Right renal cortex interstitium (tissue), 3 donors: ENCODE data around the gene ENOX1. TPM values are rescaled to one million over a fixed set of nuclear protein-coding genes. Genes with fewer than 3 reads are reported as not detected.

Experiments used
- DNase-seq, 3 donors: peaks; one replicate each; pipeline ENCODE4 v3.0.0-alpha.2; 2013; ENCODE audit warnings: low read depth in 3 of 3, low spot score in 2 of 3
- polyA plus RNA-seq, 3 donors: library from polyadenylated mRNA; unstranded; fragments of 120-200 nt; gene quantifications; one replicate each; pipeline ENCODE4 v1.2.1, GENCODE V29; 2013; ENCODE audit not compliant: insufficient read length in 3 of 3

ENOX1 gene
- polyA plus RNA-seq, 3 donors, result 8.8 to 11.9 (median 11.1) TPM

DNA sequence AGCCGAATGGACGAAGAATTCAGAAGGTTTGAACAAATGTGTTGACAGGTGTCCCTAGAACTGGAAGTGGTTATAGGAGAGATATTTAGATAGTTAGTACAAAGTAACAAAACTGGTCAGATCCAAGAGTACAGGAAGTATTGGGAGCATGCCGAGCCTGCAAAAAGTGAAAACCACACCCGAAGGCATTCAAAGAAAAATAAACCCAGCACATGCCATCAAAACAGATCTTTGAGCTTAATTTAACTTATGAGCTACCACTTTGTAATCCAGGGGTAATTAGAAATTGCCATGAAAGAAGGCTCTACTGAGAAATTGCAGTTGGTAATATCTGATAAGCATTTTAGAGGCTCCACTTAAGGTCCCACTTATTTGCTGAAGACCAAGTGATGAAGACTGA is 549.2 kb downstream of the ENOX1 start:
- DNase-seq, result no peak

DNA sequence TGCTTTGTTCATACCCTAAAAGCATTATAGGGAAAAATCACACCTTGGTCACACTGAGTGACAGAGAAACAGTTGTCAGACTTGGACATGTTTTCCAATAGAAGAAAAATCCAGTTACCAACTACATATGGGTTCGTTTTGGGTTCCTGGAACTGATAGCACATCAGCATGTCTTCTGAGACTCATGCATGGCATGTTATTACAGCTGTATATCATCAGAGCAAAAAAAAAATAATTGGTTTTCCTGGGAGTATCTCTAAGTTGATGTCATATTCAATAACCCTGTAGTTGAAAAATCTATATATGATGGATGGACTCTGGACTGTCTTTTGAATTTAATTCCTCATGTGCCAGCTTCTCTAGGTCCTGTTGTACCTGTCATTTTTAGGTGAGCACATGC is 551.7 kb downstream of the ENOX1 start:
- DNase-seq, result no peak

DNA sequence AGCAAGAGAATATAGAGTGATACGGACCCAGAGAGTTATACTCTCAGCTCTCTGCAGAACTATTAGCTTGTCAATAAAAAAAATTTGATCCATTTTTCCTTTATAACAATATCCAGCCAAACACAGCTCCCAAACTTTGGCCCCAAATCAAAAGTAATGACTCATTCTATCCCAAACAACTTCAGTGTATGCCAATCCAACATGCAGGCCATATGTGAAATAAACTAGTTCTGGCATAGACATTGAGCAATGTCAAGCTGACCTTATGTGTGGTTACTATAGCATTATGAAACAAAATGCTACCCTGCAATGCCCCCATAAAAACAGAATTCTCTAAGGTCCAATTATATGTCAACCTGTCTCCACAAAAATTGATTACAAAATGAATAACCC is 553.9 kb downstream of the ENOX1 start:
- DNase-seq, result no peak

DNA sequence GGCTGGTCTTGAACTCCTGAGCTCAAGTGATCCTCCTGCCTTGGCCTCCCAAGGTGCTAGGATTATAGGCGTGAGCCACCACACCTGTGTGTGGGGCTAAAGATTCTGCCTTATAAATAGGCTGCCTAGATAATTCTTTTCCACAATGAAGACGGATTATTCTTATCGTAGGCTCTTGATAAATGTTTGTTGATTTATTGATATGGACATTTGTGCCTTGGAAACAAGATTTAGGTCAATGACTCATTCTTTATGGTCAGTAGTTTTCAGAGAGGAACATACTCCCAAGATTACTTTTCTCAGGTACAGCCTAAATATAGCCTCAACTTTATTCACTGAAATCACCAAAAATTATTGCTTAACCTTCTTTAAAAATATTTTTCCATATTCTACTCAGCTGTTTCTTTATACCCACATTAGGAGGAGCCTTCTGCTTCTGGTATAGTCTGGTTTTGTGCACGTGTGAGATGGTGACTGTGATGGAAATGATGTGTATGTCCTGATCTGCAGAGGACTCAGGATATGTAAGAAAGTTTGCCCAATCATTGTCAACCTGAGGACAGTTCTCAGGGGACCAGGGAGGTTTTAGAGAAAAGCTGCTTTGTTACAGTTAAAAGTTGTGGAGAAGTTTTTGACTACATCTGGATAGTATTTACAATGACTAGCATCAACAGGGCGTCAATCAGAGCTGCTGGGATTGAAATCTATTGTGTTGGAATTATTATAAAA is 554.5 kb downstream of the ENOX1 start:
- no peak for DNase-seq

DNA sequence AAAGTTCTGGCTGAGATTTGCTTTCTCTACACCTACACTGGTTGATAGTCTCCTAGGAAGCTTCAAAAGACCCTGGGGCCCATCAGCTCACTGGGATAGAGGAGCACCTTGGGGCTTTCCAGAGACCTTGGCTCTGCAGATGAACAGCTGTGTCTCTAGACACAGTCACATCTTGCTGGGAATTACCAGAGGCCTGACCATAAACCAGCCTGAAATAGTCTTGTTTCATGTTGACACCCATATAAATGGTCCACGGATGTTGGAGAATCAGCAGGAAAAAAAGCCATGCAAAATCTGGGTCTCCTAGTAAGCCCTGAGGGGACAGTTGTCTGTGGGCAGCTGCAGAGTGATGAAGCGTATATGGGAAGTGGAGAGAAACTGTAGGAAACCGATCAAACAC is 555.8 kb downstream of the ENOX1 start:
- no peak for DNase-seq

DNA sequence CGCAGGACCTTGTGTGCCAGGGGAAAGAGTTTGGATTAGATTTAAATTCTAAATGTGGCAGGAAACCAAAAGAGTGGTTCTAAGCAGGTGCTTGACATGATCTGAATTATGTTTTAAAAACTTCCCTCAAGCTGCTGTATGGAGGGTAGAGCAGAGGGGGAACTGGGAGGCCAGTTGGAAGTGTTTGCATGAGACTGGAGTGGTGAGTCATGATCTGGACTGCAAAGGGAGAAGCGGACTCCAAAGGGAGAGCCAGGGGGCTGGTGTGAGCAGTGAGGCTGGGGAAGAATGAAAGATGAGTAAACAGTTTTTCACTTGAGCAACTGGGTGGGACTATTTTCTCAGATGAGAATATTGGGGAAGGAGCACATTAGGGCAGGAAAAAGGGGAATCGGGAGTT is 557.3 kb downstream of the ENOX1 start:
- DNase-seq, result no peak

DNA sequence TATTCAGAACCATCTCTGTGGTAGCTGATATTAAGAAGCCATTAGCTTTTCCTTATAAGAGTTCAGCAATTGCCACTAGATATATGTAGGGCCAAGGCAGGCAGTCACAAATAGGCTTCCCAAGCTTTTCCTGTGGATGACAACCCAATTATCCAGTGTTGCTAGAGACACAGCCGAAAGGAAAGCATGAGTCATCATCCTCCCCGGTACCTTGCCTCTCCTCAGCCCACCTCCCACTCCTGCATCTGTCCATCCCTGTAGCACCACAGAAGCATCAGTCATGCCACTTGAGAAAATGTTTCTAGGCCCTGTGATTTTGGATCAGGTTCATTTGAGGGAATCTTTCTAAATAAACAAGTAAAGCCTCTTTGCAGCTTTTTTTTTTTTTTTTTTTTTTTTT is 559.1 kb downstream of the ENOX1 start:
- no peak for DNase-seq

DNA sequence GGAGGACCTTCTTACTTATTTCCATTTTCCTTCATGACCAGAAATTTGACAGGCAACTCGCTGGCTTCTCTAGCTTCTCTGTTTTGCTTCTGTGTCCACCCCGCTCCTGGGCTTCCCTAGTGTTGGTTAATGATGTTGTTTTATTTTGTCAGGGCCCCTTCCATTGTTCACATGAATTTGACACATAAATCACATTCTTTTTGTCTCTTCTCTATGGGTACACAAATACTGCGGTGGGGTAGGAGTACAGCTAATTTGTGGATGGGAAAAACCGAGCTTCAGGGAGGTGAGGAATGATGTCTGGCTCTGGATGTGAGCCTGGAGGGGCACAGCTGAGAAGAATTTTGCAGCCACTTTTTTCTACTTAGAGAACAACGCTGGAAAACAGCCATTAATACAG is 563.6 kb downstream of the ENOX1 start:
- DNase-seq, result no peak

DNA sequence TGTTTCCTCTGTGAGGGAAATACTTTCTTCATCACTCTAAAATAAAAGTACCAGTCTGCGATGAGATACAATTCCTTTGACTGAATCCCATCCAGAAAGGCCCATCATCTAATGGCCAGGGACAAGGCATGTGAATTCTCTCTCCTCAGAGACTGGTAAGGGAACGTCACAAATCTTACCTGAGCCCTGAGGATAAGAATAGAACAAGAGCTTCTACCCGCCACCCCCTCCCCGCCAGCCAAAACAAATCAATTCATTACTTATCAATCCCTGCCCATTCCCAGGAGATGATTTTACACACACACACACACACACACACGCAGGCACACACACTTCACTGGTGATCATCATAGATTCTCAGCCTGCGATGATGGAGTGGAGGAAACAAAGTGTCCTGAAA is 564.7 kb downstream of the ENOX1 start:
- DNase-seq, result no peak

DNA sequence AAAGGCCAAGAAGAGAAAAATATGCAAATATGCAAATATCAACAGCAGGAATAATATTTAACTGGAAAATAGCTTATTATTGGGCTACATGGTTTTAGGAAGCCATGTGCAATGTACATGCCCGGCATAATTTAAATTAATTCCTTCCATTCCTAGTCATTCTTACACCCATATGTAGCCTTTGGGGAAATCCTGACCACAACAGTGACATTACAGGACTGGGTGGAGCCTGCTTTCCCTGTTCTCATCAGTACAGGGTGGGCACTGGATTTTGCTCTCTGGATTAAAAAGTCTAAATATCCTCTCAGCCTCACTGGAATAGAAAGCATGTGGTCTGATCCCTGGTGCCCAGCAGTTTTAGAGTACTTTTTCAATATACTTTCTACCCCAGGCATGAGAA is 565.2 kb downstream of the ENOX1 start:
- no peak for DNase-seq

DNA sequence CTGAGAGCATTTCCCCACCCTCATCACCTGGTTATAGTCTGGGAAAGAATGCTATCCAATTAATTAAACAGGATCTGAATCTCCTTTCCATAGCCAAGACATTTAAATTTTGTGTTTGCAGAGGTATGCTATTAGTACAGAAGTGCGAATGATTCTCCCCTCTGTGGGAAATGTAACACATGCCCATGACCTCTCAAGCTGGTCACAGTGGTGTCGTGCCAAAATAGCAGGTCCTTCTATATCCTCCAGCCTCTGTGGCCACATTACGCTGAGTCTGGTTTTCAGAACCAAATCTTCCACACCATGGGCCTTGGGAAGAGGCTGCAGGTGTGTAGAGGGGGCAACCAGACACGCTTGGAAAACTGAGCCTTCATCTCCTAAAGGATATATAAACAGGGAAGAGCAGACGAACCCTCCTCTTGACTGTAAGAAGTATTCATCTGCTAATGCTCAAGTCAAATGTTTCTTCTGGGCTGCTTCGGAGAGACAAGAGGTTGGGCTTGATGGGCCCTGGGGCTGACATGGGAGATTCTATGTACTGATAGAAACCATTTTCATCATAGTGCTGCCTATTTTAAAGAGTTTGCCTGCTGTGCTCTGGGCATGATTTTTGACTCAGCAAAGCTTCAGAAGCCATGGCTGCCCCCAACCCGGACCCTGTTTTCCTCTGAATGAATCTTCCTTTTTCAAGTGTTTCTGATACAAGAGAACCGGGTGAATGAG is 565.7 kb downstream of the ENOX1 start:
- no peak for DNase-seq

DNA sequence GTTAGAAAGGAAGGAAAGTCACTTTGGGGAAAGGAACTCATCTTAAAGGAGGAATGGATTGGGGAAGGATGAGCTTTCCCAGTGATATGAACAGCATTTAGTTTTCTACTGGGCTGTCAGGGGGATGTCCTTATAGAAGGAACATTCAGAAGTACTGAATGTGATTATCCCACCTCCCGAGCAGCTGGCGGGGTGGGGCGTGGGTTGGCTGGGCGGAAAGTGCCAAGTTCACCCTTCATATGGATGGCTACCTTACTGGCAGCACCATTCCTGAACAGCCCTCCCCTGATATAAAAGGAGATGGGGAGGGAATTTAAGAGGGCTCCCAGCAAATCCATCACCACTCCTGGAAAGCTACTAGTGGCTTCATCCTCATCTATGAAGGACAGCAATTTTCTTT is 572.6 kb downstream of the ENOX1 start:
- DNase-seq, result no peak

DNA sequence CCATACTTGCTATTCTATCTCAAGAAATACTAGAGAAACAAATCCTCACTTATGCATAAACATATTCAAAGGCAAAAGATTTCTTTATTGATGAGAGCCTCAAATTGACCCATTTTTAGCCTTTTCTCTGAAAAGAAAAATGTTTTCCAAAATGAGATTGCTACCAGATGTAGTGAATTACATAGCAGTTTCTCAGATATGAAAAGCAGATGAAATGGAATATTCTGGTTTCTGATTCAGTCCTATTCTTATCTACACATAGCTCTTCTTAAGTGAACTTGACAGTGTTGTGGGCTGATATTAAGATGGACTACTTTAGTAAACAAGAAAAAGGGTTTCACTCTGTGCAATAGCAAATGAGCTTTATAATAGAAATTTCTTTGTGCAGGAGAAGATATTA is 579.9 kb downstream of the ENOX1 start:
- DNase-seq, result no peak

DNA sequence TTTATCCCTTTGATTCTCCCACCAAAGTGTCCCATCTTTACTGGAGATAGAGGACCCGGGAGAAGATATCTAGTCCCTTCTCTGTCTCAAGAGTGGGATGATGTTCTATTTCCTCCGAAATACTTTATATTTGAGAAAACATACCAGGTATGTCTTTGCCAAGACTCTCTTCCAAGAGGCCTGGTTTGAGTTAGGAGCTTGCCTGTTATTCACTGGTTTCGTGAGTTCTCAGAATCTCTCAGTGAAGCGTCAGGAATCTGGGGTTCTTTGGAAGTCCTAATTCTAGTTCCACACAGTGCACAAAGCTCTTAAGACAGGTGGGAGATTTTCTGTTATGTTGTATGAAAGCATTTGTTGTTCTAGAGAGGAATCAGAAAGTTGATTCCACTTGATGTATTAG is 581.4 kb downstream of the ENOX1 start:
- DNase-seq, result no peak

DNA sequence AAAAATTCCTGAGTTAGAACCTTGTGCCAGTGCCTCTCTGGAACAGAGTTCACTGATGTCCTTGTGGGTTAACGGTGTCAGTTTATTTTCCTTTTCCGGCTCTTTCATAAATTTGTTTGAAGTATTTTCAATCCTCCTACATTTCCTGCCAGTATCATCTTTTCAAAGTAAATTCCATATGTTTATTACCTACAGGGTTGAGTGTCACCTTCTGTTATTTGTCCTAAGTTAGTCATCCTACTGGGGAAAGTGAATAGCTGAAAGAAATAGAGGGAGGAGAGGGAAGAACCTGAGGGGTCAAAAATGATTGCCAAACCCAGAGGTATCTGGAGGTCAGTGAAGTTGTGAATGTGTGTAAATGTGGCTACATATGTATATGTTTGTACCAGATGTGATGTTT is 582.2 kb downstream of the ENOX1 start:
- no peak for DNase-seq

DNA sequence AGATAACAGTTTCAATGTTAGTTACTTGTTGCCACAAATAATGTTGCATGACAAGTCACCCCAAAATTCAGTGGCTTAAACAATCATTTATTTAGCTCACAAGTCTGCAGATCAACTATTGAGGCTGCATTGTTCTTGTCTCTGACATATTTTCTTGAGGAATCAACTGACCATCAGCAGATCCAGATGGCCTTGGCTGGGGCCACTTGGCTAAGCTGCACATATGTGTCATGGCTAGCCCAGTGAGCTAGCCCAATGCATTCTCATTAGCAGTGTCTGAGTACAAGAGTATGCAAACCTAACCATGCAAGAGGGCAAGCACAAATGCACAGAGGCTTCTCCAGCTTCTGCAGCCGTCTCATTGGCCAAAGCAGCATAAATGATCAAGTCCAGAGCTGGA is 583.0 kb downstream of the ENOX1 start:
- no peak for DNase-seq

DNA sequence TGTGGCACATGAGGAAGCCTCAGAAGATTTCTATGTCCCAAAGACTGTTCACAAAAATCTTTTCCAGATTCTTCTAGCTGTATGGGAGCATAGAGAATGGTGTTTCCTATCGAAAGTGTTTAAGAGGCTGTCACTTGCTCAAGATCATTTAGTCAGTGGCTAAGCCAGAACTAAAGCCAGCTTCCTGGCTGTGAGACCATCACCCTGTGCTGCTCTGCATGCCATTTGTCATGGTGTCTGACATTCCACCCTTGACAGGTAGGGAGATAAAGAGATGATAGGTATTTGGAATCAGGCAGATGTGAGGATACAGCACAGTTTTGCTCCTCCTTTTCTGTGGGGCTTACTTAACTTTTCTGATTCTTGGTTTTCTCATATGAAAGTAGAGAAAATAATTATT is 586.0 kb downstream of the ENOX1 start:
- DNase-seq, result no peak

DNA sequence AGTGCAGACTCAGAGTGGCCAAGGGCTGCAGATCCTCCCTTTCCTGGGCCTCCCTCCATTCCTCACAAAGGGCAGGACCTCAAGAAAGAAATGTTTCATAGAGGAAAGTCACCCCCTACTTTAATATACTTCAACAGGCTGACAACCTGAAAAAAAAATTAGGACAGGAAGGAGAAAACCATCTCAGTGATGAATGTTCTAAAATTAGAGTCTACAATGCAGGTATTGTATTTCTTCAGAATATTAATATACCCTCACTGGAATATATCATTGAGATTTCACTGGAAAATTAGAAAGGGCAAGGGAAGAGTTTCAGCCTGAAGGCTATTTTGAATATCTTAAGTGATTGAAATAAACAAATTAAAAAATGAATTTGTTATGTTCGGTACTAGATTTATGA is 586.5 kb downstream of the ENOX1 start:
- no peak for DNase-seq

DNA sequence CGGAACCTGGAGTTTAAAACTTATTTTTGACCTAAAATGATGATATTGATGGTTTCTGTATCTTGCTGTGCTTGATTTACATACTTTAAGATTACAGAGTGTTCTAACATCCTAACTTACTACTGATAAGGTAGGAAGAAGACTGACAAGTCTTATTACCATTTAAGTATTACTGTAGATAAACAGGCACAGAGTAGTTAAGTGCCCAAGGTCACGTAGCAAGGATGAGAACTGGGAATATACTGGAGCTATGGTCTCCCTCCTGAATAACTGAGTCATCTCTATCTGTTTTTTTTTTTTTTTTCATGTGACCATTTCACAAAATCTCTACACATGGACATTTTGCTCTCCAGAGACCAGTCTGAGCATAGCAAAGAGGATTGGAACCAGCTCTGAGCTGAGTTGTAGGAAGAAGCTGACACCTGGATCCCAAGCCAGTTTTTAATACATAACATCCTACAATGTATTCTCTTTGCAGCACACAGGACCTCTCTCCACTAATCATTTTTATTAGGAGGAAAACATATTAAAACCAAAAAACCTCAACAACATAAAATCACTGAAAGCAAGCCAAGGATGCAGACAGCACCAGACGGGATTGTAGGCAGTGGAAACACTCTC is 589.9 kb downstream of the ENOX1 start:
- no peak for DNase-seq

DNA sequence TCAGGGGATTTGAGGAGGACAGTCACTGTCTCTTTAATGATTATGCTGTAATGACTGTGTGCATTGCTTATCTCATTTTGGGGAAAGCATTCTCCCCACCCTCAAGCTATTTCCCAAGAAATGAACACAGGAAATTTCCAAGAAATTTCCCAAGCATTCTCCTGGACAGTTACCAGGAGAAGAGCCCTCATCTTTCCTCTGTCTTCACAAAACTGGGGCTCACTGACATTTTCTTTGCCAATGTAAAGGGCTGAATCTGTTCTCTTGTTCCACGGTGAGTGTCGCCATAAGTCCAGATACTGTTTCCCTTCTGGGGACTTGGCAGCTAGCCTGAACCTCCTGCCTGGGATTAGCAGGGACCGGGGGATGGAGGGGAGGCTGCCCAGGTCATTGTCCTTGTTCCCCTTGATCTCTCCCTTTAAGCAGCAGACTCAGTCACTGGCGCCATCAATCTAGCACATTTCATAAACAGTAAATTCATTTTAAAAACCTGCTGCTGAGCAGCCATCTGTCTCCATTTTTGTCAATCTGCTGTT is 590.6 kb downstream of the ENOX1 start:
- peak in 1 of 3 donors; percentile 7 for DNase-seq

DNA sequence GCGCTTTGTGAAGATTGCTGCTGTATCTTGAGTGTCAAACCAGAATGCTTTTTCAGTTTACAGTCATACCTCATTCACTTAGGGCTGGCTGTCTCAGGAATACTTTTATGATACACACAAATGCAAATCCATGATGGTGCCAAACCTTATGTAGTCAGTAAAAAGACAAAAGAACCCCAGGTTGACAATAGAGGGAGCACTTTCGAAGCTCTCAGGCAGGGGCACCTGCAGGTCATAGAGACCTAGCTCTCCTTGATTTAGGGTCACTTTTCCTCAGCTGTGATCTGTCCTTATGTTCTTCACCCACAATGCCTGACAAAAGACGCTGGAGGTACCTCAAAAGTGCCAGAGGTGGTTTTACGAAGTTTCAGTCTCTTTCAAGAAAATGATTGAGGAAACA is 591.2 kb downstream of the ENOX1 start:
- no peak for DNase-seq

DNA sequence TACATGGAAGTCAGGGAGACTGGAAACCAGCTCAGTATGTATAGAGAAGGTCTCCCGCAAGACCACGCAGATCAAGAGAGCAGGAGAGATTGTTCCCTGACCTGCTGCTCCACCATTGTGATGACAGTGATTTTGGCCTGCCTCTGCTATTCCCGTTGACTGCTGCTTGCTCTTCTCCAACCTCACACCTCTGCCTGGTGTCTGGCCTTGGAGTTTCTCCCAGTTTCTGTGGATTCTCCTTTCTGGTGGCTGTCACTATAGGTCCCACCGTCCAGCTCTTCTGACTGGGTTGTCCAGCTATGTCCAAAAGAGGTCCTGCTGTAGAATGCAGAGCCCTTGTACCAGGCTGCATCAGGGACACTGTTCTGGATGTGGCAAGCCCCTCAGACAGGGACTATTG is 591.7 kb downstream of the ENOX1 start:
- DNase-seq, result no peak
